Measurements from ENCODE around the gene PARVB. TPM values are rescaled to one million over a fixed set of nuclear protein-coding genes. Genes with fewer than 3 reads are reported as not detected.

PARVB gene
- total RNA-seq, 1 donor from 2014 or later: 12.7 TPM

DNA sequence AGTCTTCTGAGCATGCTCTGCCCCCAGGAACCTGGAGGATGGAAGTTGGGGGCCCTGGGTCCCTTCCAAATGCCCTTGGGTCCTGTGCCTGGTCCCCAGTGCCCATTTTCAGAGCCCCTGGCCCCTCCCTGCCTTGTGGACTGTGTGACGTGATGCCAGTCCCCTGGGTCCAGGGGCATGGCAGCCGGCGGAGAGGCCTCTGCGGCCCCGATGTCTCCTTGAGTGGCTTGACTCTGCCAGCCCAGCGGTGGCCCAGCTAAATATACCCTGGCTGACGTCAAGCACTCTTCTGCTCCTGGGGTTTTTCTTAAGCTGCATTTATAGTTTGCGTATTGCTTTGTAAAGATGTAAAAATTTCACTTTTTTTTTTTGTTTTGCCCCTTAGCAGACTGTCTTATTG is 121.4 kb downstream of the PARVB start:
- Histone ChIP-seq H3F3A (ENCODE audit: low read depth) (peaks cover 47% of the 10 kb centered on the region), H4K20me1 (ENCODE audit: low read depth) (peaks cover 8% of the 10 kb centered on the region), H3K27me3 (peaks cover 23% of the 10 kb centered on the region), H2AFZ (replicated peaks) (no peak overlapping the region), H3K9ac (no peak overlapping the region), H3K36me3 (no peaks in the 10 kb centered on the region), H3K79me2 (ENCODE audit: low read depth) (no peaks in the 10 kb centered on the region), H3K9me3 (ENCODE audit: low read depth) (no peaks in the 10 kb centered on the region), H3K27ac (no peak overlapping the region), H3K4me3 (no peak overlapping the region), H3K4me1 (peaks cover 57% of the 10 kb centered on the region), H3K4me2 (peak overlapping the region; percentile 12)
- no peak for TF ChIP-seq EZH2 (IDR thresholded peaks at IDR 0.05)
- no peak for TF ChIP-seq EZH2phosphoT487 (IDR thresholded peaks at IDR 0.05)
- TF ChIP-seq CTCF (IDR thresholded peaks at IDR 0.05): no peak
- no peak for DNase-seq (ENCODE audit: low spot score)
- Mint-ChIP-seq H3K4me1 (peaks cover 57% of the 10 kb centered on the region), H3K27ac (no peak overlapping the region), H3K27me3 (ENCODE audit: insufficient read depth, low read depth) (peaks cover 26% of the 10 kb centered on the region), H3K36me3 (no peaks in the 10 kb centered on the region), H3K9me3 (no peaks in the 10 kb centered on the region), H3K4me3 (no peak overlapping the region)

DNA sequence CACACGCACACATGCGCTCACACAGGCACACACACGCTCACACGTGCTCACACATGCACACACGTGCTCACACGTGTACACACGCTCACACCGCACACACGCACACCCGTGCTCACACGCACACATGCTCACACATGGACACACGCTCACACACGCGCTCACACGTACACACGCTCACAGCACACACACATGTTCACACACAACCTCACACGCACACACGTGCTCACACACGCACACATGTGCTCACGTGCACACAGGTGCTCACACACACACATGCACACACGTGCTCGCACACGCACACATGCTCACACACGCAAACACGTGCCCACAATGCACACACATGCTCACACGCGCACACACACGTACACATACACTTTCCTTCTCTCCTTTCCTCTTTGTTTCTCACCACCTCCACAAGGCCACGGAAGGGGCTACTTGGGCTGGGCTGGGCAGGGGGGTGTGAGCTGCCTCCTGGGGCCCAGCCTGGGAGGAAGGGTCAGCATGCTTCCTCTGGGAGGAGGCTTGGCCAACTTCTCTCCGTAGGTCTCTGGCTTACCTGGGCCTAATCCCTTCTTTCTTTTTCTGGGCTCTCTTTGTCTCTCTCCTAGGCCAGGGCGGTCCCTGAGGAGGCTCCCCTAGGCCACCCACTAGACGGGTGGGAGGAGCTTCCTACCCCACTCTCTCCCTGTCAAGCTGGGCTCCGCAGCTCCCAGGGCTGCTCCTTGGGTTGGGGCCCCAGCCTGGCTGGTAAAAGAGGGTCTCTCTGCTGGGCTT is 122.2 kb downstream of the PARVB start:
- H3K4me1 Mint-ChIP-seq: peaks cover 57% of the 10 kb centered on the region
- H3K9me3 Mint-ChIP-seq: no peaks in the 10 kb centered on the region
- H3K4me3 Mint-ChIP-seq: peak overlapping the region; percentile 78
- Histone ChIP-seq H3K79me2 (ENCODE audit: low read depth) (no peaks in the 10 kb centered on the region), H2AFZ (replicated peaks) (no peak overlapping the region), H3K4me1 (peaks cover 57% of the 10 kb centered on the region), H3K4me3 (no peak overlapping the region), H3K9me3 (ENCODE audit: low read depth) (no peaks in the 10 kb centered on the region), H3K9ac (no peak overlapping the region), H3K27me3 (peaks cover 23% of the 10 kb centered on the region), H3K4me2 (peak overlapping the region; percentile 67), H4K20me1 (ENCODE audit: low read depth) (peaks cover 8% of the 10 kb centered on the region), H3K36me3 (no peaks in the 10 kb centered on the region), H3K27ac (no peak overlapping the region), H3F3A (ENCODE audit: low read depth) (peaks cover 47% of the 10 kb centered on the region)
- H3K27me3 Mint-ChIP-seq (ENCODE audit: insufficient read depth, low read depth): peaks cover 26% of the 10 kb centered on the region
- H3K27ac Mint-ChIP-seq: peak overlapping the region; percentile 89
- no peaks in the 10 kb centered on the region for H3K36me3 Mint-ChIP-seq
- no peak for TF ChIP-seq CTCF (IDR thresholded peaks at IDR 0.05)
- peak; percentile 78 for DNase-seq (ENCODE audit: low spot score)

GRCh38 chr22:44147008-44147645 is 123.0 kb downstream of the PARVB start:
- Histone ChIP-seq H3F3A (ENCODE audit: low read depth) (peaks cover 47% of the 10 kb centered on the region), H3K4me1 (peaks cover 57% of the 10 kb centered on the region), H3K9ac (no peak overlapping the region), H3K4me2 (peak overlapping the region; percentile 67), H3K36me3 (no peaks in the 10 kb centered on the region), H3K9me3 (ENCODE audit: low read depth) (no peaks in the 10 kb centered on the region), H2AFZ (replicated peaks) (no peak overlapping the region), H3K4me3 (no peak overlapping the region), H3K27me3 (peaks cover 23% of the 10 kb centered on the region), H4K20me1 (ENCODE audit: low read depth) (peaks cover 8% of the 10 kb centered on the region), H3K79me2 (ENCODE audit: low read depth) (no peaks in the 10 kb centered on the region), H3K27ac (no peak overlapping the region)
- Mint-ChIP-seq H3K27ac (peak overlapping the region; percentile 55), H3K9me3 (no peaks in the 10 kb centered on the region), H3K4me1 (peaks cover 59% of the 10 kb centered on the region), H3K4me3 (peak overlapping the region; percentile 74), H3K27me3 (ENCODE audit: insufficient read depth, low read depth) (peaks cover 27% of the 10 kb centered on the region), H3K36me3 (no peaks in the 10 kb centered on the region)
- DNase-seq (ENCODE audit: low spot score): no peak
- no peak for TF ChIP-seq EZH2phosphoT487 (IDR thresholded peaks at IDR 0.05)
- no peak for TF ChIP-seq EZH2 (IDR thresholded peaks at IDR 0.05)
- no peak for TF ChIP-seq CTCF (IDR thresholded peaks at IDR 0.05)

All from neural progenitor cell (in vitro differentiated cells).